Epithelial cell of prostate (primary cell): Measurements from ENCODE around the gene GPR119.
"Not testable (repeated sequence)": the region's sequence is repeated elsewhere in the genome, so short reads cannot be mapped to it uniquely, and the experiment has no call there.

ENCODE experiments used
- DNase-seq: peaks from one replicate; pipeline ENCODE4 v3.0.0-alpha.2; 2011; ENCODE audit warnings: low read depth, low spot score
- H3K27ac ChIP-seq: fragments of 450-650 bp; 2 replicates; pipeline ENCODE4 v1.5.1; 2017; ENCODE audit warnings: mild to moderate bottlenecking

The GPR119 gene

DNA sequence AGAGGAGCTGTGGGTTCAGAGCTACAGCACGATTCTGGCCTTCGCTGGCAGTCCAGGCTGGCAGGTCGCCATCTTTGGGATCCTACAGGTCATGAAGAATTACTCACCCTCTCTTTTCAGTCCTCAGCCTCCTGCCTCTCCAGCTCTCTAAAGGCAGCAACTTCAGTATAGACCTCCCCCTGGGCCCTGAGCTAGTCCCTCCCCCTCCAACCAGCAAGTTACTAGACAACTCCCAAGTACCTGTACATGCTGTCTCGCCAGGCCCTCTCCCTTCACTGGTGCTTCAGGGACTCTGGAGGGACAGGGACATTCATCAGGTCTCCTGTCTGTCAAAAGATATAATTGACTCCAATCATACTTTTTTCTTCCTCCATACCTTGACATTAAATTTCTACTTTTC is at the start of gene GPR119:
GPR119 (minus strand) TSS at position 155 of the 400 bp plus-strand sequence. CDS start 227 bp downstream, outside the sequence.
- no peak within 1 kb of the TSS for H3K27ac ChIP-seq
- DNase-seq: no peak

DNA sequence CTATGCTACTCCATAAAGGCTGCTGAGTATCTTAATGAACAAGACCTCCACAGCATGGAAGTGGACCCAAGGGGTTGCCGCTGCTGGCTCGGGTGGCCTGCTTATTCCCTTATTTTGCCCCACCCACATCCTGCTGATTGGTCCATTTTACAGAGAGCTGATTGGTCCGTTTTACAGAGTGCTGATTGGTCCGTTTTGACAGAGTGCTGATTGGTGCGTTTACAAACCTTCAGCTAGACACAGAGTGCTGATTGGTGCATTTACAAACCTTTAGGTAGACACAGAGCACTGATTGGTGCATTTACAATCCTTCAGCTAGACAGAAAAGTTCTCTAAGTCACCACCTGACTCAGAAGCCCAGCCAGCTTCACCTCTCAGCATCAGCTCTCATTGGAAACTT is 43.8 kb upstream of the GPR119 start:
- H3K27ac ChIP-seq, DNase-seq: not testable (repeated sequence)

DNA sequence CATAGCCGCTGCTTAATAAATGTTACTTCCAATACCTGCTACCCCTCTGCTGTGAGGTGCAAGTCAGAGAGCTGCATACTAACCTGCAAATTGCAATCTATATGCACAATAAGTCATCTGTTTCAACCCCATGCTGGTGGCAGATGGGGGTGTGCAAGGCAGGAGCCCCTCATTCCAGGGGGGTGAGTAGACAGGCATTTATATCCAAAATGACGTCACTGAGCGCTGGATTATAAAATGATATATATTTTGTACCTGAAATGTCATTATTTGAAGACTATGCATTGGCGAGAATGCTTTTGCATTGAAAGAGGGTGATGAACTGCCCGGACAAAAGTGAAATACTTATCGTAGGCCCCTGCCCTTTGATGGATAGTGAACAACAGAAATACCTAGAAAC is 41.1 kb upstream of the GPR119 start:
- no peak overlapping the region for H3K27ac ChIP-seq
- DNase-seq: no peak

DNA sequence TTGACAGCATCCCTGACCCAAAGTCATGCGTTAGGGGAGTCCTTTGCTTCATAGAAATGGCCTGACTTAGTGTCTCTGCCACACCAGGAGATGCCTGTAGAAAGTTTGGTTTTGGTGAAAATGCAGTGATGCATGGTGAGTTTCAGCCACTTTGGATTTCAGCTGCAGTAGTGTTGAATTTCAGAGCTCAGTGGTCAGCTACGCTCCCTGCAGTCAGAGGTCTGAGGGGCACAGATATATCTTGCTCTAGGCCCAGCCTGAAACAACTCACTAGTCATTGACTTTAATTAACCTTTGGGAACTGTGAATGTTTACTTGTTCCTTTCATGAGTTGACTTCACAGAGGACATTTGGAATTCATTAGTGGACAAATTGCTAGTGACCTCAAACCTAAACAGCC is 33.8 kb upstream of the GPR119 start:
- DNase-seq: no peak
- H3K27ac ChIP-seq: no peak overlapping the region

DNA sequence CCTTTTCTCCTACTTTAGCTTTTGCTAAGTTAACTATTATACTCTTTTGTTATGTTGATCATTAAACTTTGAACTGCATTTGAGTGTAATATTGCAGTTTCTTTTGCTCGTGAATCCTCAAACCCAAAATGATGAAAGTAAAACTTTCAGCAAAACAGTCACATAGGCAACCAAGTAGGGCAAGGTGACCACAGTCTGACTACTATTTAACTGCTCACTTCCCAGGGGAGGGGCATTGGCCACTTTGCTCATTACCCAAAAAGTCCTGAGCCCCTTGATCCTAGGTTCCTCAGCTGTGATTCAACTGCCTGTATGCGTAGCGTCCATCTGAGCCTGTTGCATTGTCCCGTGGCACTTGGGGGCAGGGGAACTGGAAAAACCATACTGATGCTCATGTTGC is 33.3 kb upstream of the GPR119 start:
- H3K27ac ChIP-seq: no peak overlapping the region
- no peak for DNase-seq

DNA sequence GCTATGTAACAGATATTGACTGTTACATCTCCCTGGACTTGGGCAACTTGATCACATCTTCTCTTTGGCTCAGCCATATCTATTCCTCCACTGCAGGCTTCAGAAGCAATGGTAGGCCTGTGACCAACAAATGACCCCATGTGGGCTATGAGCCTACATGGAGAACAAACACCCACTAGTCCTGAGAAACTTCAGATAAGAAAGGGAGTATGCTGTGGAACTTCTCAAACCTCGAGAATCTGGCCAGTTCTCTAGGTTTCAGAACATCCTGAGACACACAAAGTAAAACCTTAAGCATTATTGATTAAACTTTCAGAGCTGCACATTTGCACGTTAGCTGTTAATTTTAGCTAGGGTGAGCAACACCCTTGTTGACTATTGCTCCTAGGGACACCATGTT is 32.6 kb upstream of the GPR119 start:
- DNase-seq: no peak
- no peak overlapping the region for H3K27ac ChIP-seq

DNA sequence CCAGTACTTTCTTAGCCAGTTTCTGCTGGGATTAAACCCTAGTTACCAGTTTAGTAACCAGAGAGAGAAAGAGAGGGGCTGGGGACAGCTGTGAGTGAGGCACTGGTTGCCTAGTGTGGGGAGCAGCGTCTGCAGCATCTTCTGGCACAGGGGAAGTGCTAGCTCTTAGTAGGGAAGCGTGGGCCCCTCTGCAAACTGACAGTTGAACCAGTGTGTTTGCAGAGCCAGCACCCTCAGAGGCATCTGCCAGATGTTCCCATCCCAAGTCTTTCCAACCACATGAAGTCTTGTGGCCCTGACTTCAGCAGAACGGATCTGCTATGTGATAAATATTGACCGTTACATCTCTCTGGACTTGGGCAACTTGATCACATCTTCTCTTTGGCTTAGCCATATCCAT is 31.3 kb upstream of the GPR119 start:
- H3K27ac ChIP-seq: no peak overlapping the region
- DNase-seq: no peak

DNA sequence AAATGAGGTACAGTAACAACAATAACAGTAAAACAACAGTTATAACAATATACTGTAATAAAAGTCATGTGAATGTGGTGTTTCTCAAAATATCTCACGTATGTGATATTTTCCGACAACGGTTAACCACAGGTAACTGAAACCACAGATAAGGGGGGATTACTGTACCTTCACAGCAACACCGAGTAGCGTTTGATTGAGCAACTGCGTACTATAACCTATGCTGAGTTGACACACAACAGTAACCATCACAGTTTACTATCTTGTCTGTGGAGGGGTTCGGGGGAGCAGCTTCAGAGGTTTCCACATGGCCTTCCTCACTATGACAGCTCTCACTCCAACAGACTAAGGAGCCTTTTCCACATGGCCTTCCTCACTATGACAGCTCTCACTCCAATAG is 29.7 kb upstream of the GPR119 start:
- no peak overlapping the region for H3K27ac ChIP-seq
- no peak for DNase-seq

DNA sequence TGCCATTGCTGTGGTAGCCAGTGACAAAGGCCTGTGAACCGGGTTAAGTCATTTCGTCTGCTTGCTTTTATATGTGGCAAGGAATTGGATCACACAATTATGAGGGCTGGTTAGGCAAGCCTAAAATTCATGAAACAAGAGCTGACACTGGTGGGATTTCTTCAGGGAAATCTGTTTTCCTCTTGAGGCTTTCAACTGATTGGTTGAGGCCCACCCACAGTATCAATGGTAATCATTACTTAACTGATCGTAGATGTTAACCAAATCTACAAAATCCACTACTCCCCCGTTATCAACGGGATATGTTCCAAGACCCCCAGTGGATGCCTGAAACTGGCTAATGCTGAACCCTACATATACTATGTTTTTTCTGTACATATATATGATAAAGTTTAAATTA is 29.3 kb upstream of the GPR119 start:
- no peak overlapping the region for H3K27ac ChIP-seq
- DNase-seq: no peak

DNA sequence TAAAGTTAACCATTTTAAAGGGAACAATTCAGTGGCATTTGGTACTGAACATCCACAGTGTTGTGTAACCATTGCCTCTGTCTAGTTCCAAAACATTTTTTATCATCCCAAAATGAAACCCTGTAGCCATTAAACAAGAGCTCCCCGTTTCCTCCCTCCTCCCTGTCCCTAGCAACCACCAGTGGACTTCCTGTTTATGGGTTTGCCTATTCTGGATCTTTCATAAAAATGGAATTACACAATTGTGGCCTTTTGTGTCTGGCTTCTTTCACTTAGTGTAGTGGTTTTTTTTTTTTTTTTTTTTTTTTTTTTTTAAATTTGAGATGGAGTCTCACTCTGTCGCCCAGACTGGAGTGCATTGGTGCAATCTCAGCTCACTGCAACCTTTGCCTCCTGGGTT is 27.9 kb upstream of the GPR119 start:
- no peak overlapping the region for H3K27ac ChIP-seq
- DNase-seq: no peak

DNA sequence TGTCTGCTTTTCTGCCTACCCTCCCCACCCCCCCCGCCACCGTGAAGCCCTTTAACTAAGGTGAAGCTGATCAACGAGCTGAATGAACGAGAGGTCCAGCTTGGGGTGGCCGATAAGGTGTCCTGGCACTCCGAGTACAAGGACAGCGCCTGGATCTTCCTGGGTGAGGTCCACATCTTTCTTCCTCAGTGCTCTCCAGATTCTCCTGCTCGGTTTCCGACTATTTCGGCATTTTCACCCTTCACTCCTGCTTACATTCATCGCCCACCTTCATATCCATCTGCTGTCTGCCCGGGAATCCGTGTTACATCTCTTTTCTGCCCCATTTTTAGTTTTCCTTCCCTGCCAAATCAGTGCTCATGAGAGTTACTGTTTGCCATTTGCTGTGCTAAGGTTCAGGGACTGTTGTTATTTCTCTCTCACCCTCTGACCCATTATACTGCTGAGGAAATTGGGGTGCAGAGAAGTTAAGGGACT is 16.8 kb upstream of the GPR119 start:
- no peak for DNase-seq
- no peak overlapping the region for H3K27ac ChIP-seq

DNA sequence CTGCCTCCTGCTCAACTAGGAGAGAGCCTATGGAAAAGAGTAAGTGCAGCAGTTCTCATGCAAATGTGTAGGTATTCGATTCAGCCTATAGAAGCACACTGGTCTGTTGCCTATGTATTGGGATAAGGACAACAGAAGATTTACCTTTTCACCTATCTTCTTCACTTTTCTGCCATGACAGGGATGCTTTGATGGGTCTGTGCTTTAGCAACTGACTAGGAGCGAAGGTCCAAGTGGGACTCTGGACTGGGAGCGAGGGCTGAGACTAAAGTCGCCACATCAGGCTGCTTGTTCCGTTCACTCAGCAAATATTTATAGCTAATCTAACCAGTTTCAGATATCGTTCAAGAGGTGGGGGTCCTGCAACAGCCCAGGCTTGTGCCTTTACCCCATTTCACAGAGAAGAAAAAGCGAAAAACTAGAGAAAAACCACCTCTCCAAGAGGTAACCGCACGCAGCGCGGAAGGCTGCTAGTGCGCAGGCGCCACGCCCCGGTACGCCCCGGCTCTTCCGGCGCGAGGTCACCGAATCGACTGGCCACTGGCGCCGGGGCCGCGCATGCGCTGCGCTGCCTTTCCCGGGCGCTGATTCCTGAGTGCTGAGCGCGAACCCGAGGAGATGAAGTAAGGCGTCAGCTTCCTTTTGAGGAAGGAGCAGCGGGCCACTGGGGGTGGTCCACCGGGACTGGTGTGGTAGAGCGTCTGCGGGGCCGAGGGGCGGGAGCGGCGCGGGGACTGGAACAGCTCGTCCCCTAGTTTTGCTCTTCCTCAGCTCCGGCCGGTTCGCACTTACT is 16.1 kb upstream of the GPR119 start, which contains the start of gene RBMX2:
RBMX2 (plus strand) TSS at position 573 of the 793 bp plus-strand sequence; CDS start at position 619, 46 bp downstream.
- peak within 1 kb of the TSS; percentile 40 for H3K27ac ChIP-seq
- peak; percentile 3 for DNase-seq

DNA sequence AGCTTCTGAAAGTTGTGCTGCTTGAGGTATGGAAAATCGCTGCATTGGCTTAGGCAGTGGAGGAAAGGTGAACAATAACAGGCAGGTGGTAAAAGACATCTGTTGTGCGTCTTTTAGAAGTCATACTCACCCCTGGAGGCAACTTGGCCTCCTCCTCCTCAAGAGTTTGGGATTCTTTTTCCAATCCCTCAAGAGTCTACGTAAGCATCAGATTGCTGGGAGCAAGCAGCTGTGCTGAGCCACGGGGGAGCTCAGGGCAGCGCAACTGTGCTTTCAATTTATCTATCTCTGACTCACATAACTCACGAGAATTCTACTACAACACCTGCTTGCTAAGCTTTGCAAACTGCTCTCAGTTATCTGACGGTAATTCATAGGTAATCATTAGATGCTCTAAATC is 9.9 kb upstream of the GPR119 start:
- DNase-seq: no peak
- no peak overlapping the region for H3K27ac ChIP-seq

DNA sequence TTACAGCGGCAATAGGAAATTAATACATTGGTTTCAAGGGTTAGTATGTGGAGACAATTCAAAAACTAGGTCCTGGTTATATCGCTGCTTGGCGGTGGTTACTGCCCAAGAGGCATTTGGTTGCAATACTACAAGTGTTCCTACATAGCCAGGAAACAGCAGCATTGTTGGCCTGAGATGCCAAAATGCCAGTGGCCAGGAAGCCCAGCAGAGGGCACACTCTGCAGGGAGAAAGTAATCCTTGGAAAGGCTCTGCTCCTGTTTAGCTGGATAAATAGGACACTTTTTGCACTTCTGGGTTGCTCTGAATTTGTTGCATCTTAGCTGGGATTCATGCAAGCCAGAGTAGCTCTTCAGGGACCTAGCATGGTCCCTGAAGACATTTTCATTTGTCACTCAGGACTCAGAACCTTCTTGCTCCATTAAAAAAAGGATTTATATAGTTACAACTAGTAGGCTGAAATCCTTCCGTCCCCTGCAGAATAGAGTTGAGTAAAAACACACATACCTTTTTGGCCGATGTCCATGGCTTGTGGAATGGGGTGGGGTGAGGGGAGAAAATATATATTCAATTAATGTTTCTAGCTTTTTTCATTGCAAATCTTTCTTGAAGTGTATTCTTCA is 8.1 kb upstream of the GPR119 start:
- no peak for DNase-seq
- H3K27ac ChIP-seq: no peak overlapping the region

DNA sequence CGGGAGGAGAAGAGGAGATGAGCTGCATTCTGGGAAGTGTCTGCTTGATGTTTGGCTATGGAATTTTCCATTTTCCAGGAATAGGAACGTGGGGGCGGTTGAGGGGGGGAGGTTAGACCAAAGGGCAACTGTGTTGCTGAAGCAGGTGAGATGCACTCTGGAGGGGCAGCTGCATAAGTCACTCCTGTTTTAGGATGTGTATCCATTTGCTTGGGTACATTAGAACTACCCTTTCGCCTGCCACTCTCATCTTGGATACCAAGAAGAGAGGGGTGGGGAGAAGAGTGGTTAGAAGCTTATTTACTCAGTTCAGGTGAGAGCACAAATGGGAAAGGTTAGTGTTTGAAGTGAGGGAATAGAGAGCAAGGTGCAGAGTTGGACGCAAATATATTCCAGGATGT is 934 bp upstream of the GPR119 start:
- DNase-seq: no peak
- no peak overlapping the region for H3K27ac ChIP-seq

DNA sequence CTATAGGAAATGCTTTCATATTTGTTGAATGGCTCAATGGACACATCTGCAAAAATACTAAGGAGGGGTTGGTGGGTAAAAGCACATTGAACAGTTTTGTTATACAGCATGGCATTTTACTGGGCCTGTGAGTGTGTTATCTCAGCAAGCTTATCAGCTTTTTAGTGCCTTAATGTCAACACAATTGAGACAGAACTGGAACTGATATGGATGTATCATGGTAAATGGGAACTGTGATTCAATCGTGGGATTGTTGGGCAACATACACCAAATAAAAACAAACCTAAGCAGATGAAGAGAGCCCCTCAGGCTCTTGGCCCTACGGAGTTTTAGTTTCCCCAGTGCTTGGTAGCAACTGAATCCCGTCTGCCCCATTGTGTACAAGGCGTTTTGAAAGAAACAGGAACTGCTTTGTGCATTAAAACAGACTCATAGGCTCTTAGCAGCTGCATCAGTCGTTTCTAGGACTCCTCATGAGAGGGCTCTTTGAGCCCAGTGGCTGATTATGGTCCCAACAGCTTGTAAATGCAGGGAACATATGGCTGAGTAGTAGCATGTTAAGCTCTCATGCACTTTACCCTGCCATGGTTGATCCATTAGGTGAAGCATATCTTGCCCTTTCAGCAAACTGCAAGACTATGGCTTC is 7.3 kb downstream of the GPR119 start:
- no peak for DNase-seq
- H3K27ac ChIP-seq: no peak overlapping the region

DNA sequence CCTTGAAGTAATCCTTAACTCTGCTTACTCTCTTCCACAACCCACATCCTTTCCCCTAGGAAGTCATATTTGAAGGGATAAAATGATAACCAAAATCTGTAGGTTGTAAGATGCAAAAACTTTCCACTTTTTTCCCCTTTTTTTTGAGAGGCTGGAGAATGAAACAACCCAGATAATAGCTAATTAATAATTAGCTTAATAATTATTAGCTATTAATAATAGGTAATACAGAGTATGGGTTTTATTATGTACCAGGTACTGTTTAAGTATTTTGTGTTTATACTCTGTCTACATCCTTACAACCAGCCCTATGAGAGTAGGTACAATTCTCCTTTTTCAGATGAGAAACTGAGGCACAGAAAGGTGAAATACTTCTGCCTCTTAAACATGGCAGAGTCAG is 9.4 kb downstream of the GPR119 start:
- H3K27ac ChIP-seq: no peak overlapping the region
- DNase-seq: no peak

DNA sequence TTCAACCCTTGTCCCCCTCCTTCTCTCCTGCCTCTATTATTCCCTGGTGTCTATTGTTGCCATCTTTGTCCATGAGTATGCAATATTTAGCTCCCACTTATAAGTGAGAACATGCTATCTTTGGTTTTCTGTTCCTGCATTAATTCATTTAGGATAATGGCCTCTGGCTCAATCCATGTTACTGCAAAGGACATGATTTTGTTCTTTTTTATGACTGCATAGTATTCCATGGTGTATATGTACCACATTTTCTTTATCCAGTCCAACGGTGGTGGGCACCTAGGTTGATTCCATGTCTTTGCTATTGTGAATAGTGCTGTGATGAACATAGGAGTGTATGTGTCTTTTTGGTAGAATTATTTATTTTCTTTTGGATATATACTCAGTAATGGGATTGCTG is 33.4 kb downstream of the GPR119 start:
- H3K27ac ChIP-seq, DNase-seq: not testable (repeated sequence)

DNA sequence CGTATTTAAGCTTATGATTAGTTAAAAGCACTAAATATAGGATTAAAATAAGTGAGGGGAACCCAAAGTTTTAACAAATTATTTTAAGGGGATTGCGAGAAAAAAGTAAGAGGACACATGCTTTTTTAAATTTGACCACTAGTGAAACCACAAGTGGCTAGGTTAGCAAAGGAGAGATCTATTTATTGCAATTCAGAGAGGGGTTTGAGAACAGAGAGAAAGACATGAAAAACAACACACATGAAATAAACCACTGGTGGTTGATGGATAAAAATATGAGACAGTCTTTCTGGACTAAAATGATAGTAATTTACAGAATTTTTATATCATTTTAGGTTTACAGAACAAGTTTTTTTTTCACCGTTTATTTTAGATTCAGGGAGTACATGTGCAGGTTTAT is 33.9 kb downstream of the GPR119 start:
- H3K27ac ChIP-seq: no peak overlapping the region
- no peak for DNase-seq

DNA sequence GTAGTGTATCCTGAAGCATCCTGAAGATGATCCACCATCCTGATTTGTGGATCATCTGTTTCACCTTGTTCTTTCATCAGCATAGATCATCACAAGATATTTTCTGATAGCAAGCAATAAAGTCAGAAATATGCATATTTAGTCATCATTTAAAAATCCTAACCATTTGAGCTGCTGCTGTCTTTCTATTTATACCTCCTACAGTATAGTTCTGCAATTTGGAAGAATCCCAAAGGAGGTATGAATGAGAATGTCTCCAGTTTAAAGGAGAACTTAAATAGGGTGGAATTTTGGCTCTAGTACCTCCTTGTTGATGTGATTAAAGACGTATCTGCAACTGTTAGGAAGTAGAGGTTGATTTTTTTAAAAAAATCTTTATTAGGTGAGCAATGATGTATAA is 38.2 kb downstream of the GPR119 start:
- DNase-seq: no peak
- H3K27ac ChIP-seq: no peak overlapping the region

DNA sequence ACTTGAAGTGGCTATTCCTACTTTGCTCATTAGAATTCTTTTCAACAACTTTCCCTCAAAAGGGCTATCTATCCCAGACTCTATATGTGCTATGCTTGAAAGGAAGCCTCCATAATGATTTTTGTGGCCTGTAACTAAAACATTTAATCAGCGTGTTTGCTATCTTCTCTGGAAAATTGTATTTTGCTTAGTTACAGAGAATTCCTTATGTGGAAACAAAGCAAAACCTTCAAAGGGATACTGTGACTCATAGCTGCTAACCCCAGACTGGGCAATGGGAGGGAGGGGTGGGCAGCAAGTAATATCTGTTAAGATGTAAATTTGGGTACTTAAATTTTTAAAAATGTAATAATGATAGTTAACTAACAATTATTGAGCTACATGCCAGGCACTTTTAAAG is 42.1 kb downstream of the GPR119 start:
- no peak overlapping the region for H3K27ac ChIP-seq
- DNase-seq: no peak
